Thyroid gland (tissue), 4 donors: ENCODE results near the gene GALNT1. TPM values are rescaled to one million over a fixed set of nuclear protein-coding genes. Genes with fewer than 3 reads are reported as not detected.
A peak's percentile ranks its signal among the peaks of the same experiment; 100 is the strongest.

ENCODE experiments used
- DNase-seq, 2 donors: peaks; one replicate each; pipeline ENCODE4 v3.0.0-alpha.2; 2019
- H3K27ac ChIP-seq, 3 donors: fragments of 200-600 bp; sonication (generic); 1 replicate in 2 of 3; 2 replicates in 1 of 3; pipeline ENCODE4 v1.5.1; 2016 to 2019; ENCODE audit warnings: mild to moderate bottlenecking in 1 of 3, moderate library complexity in 1 of 3
- H3K27me3 ChIP-seq: fragments of 200-600 bp; sonication (generic); one replicate; pipeline ENCODE4 v1.5.1; 2019
- H3K36me3 ChIP-seq, 2 donors: fragments of 200-600 bp; sonication (generic); one replicate each; pipeline ENCODE4 v1.5.1; 2016 to 2019
- H3K4me1 ChIP-seq, 2 donors: fragments of 200-600 bp; sonication (generic); one replicate each; pipeline ENCODE4 v1.5.1; 2017 to 2019
- H3K4me3 ChIP-seq, 3 donors: fragments of 200-600 bp; sonication (generic); replicated peaks in 1 of 3; 1 replicate in 2 of 3; 2 replicates in 1 of 3; pipeline ENCODE4 v1.5.1; 2016; ENCODE audit warnings: mild to moderate bottlenecking in 1 of 3
- H3K9me3 ChIP-seq: fragments of 200-600 bp; sonication (generic); one replicate; pipeline ENCODE4 v1.5.1; 2017
- CTCF ChIP-seq, 6 experiments: fragments of 200-600 bp in 3 of 6; fragments of 450-650 bp in 3 of 6; sonication (generic) in 3 of 6; IDR thresholded peaks; one replicate each; pipeline ENCODE4 v1.5.1; 2016 to 2019; ENCODE audit warnings: antibody characterized with exemption in 6 of 6, mild to moderate bottlenecking in 2 of 6, inconsistent platforms in 1 of 6, moderate library complexity in 1 of 6
- POLR2A ChIP-seq, 2 donors: fragments of 450-650 bp; IDR thresholded peaks; one replicate each; pipeline ENCODE4 v1.6.1; 2017; ENCODE audit warnings: antibody characterized with exemption in 2 of 2, mild to moderate bottlenecking in 2 of 2, moderate library complexity in 1 of 2
- WGBS, 2 donors: methylation state at CpG; one replicate each; pipeline ENCODE4 v1.1.5; 2017; 5-methylcytosine and 5-hydroxymethylcytosine counted together
- intact Hi-C: fragments of 100-400 bp; cut with DNase I; formaldehyde crosslinking; loops from one replicate; pipeline ENCODE4 v1.15.1; 2023
- total RNA-seq, 4 donors: library from RNA; depleted of rRNA; stranded (reverse); fragments of >200 nt; gene quantifications; one replicate each; pipeline ENCODE4 v1.2.3, GENCODE V29; 2016

GALNT1 gene
- total RNA-seq, 4 donors from 2014 or later, result 38.7 to 191 (median 46.3) TPM

GRCh38 chr18:35682281-35682867 lies 100.8 kb downstream of the GALNT1 start:
- 44 to 97% methylated on average over 1 of the region's 1 CpG for WGBS, 2 donors
- intact Hi-C loops, result no loop called here
- TF ChIP-seq CTCF (IDR thresholded peaks at IDR 0.05) (no peak), POLR2A (IDR thresholded peaks at IDR 0.05) (no peak)
- Histone ChIP-seq H3K36me3 (no peaks in the 10 kb centered on the region), H3K27ac (peak overlapping the region in 1 of 3 donors; percentile 10), H3K4me3 (no peak overlapping the region), H3K9me3 (no peaks in the 10 kb centered on the region), H3K4me1 (peaks cover 0 to 20% of the 10 kb centered on the region in 2 donors), H3K27me3 (no peaks in the 10 kb centered on the region)
- DNase-seq, result no peak

- intact Hi-C loops, result no loop called here
- Histone ChIP-seq H3K9me3 (no peaks in the 10 kb centered on the region), H3K27me3 (no peaks in the 10 kb centered on the region), H3K4me3 (no peak overlapping the region), H3K4me1 (peaks cover 0 to 20% of the 10 kb centered on the region in 2 donors), H3K27ac (peak overlapping the region in 1 of 3 donors; percentile 10), H3K36me3 (no peaks in the 10 kb centered on the region)
- WGBS, 2 donors, result 94 to 97% methylated on average over 1 of the region's 1 CpG
- no peak for TF ChIP-seq CTCF (IDR thresholded peaks at IDR 0.05)
- TF ChIP-seq POLR2A (IDR thresholded peaks at IDR 0.05), result no peak
- no peak for DNase-seq
Observed at GRCh38 chr18:35683021-35683420, 101.5 kb downstream of the GALNT1 start.

- intact Hi-C loops, result no loop called here
- H3K27me3 ChIP-seq, result no peaks in the 10 kb centered on the region
Observed at GRCh38 chr18:35688757-35689156, 107.2 kb downstream of the GALNT1 start.

GRCh38 chr18:35689728-35690127 lies 108.2 kb downstream of the GALNT1 start:
- no peak overlapping the region for H3K4me3 ChIP-seq
- H3K27ac ChIP-seq, result no peak overlapping the region
- no peaks in the 10 kb centered on the region for H3K36me3 ChIP-seq
- H3K9me3 ChIP-seq, result no peaks in the 10 kb centered on the region
- H3K27me3 ChIP-seq, result no peaks in the 10 kb centered on the region
- peaks cover 0 to 4% of the 10 kb centered on the region in 2 donors for H3K4me1 ChIP-seq
- intact Hi-C loops, result no loop called here
- TF ChIP-seq CTCF (IDR thresholded peaks at IDR 0.05), result no peak
- no peak for TF ChIP-seq POLR2A (IDR thresholded peaks at IDR 0.05)
- WGBS, 2 donors, result 87 to 97% methylated on average over 5 of the region's 5 CpGs
- no peak for DNase-seq

More at GRCh38 chr18:35688757-35689156, 107.2 kb downstream of the GALNT1 start:
- no peaks in the 10 kb centered on the region for H3K36me3 ChIP-seq
- 98% methylated on average over 1 of the region's 1 CpG for WGBS, 2 donors
- no peak for TF ChIP-seq POLR2A (IDR thresholded peaks at IDR 0.05)
- no peak for TF ChIP-seq CTCF (IDR thresholded peaks at IDR 0.05)
- no peak for DNase-seq
- no peak overlapping the region for H3K27ac ChIP-seq
- no peak overlapping the region for H3K4me3 ChIP-seq
- no peaks in the 10 kb centered on the region for H3K9me3 ChIP-seq
- peaks cover 0 to 14% of the 10 kb centered on the region in 2 donors for H3K4me1 ChIP-seq

- no peak overlapping the region for H3K4me3 ChIP-seq
- 90 to 93% methylated on average over 4 of the region's 4 CpGs for WGBS, 2 donors
- no peaks in the 10 kb centered on the region for H3K27me3 ChIP-seq
- H3K36me3 ChIP-seq, result no peaks in the 10 kb centered on the region
- H3K4me1 ChIP-seq, result peaks cover 15 to 19% of the 10 kb centered on the region in 2 donors
- H3K9me3 ChIP-seq, result no peaks in the 10 kb centered on the region
- intact Hi-C loops, result no loop called here
- DNase-seq, result no peak
- no peak for TF ChIP-seq CTCF (IDR thresholded peaks at IDR 0.05)
- TF ChIP-seq POLR2A (IDR thresholded peaks at IDR 0.05), result no peak
- H3K27ac ChIP-seq, result no peak overlapping the region
Observed at GRCh38 chr18:35691625-35692024, 110.1 kb downstream of the GALNT1 start.
